OCI-LY1 (cell line): ENCODE results near the gene CCM2.

Experiments used
- CTCF ChIP-seq: fragments of 200-600 bp; sonication (generic), shearing (Covaris generic); IDR thresholded peaks from 2 replicates; pipeline ENCODE4 v1.5.1; 2017; ENCODE audit warnings: mild to moderate bottlenecking, antibody characterized with exemption, low read length, moderate library complexity, mixed read lengths
- EZH2 ChIP-seq: fragments of 200-600 bp; sonication (generic), shearing (Covaris generic); IDR thresholded peaks from 2 replicates; pipeline ENCODE4 v1.8.0; 2017; ENCODE audit warnings: borderline replicate concordance, mixed run types, mild to moderate bottlenecking, antibody characterized with exemption, low read length, moderate library complexity, mixed read lengths

GRCh38 chr7:44959433-44959951 lies 40.5 kb upstream of the CCM2 start:
- no peak for TF ChIP-seq CTCF
- no peak for TF ChIP-seq EZH2
